B cell (primary cell): ENCODE data around the gene DPH7. TPM values are rescaled to one million over a fixed set of nuclear protein-coding genes. Genes with fewer than 3 reads are reported as not detected.

Experiments
- ATAC-seq: fragments of 200-7000 bp; cut with Tn5 transposase; one replicate; pipeline ENCODE4 v1.10.0; 2021; ENCODE audit warnings: low read depth, mild to moderate bottlenecking, moderate number of reproducible peaks, moderate library complexity
- CTCF ChIA-PET: fragments of 350-600 bp; sonication (Branson Sonifier 250); formaldehyde crosslinking; loops from one replicate; lab custom pipeline; 2021; ENCODE audit warnings: antibody characterized with exemption, inconsistent platforms; lab: Charles Lee
- POLR2A ChIA-PET: fragments of 350-600 bp; sonication (Branson Sonifier 250); formaldehyde crosslinking; loops from one replicate; lab custom pipeline; 2021; ENCODE audit warnings: antibody characterized with exemption; lab: Charles Lee
- DNase-seq: peaks from one replicate; pipeline ENCODE4 v3.0.0; 2013
- H2AFZ ChIP-seq: 2 replicates; pipeline ENCODE4 v1.6.1; 2012; ENCODE audit warnings: mild to moderate bottlenecking, low read depth, low read length; ENCODE audit not compliant: insufficient read depth, poor library complexity, severe bottlenecking
- H3K27ac ChIP-seq, 2 donors: 1 replicate in 1 of 2; 2 replicates in 1 of 2; pipeline ENCODE4 v1.5.1; 2012 to 2013; ENCODE audit warnings: low read length in 2 of 2, mild to moderate bottlenecking in 2 of 2, moderate library complexity in 1 of 2
- H3K27me3 ChIP-seq, 4 experiments: fragments of 200-600 bp in 1 of 4; sonication (generic) in 1 of 4; replicated peaks in 1 of 4; 1 replicate in 2 of 4; 2 replicates in 2 of 4; pipeline versions ENCODE4 v1.6.1 to v1.7.0; 2013 to 2016; ENCODE audit warnings: low read length in 3 of 4, mild to moderate bottlenecking in 2 of 4, mixed read lengths in 1 of 4, moderate library complexity in 1 of 4; ENCODE audit not compliant: insufficient read depth in 4 of 4, control insufficient read depth in 3 of 4; ENCODE audit errors: control extremely low read depth in 1 of 4
- H3K36me3 ChIP-seq, 2 experiments: replicated peaks in 1 of 2; 1 replicate in 1 of 2; 2 replicates in 1 of 2; pipeline versions ENCODE4 v1.6.1 to v1.7.1; 2013; ENCODE audit warnings: low read length in 1 of 2; ENCODE audit not compliant: insufficient read depth in 2 of 2, control insufficient read depth in 1 of 2; ENCODE audit errors: control extremely low read depth in 1 of 2, extremely low read depth in 1 of 2
- H3K4me1 ChIP-seq, 2 donors: fragments of 200-600 bp in 1 of 2; sonication (generic) in 1 of 2; 1 replicate in 1 of 2; 2 replicates in 1 of 2; pipeline versions ENCODE4 v1.5.1 to v1.6.1; 2013 to 2017; ENCODE audit warnings: low read length in 2 of 2; ENCODE audit not compliant: control insufficient read depth in 2 of 2, insufficient read depth in 2 of 2
- H3K4me2 ChIP-seq: replicated peaks from 2 replicates; pipeline ENCODE3; 2012; ENCODE audit warnings: mild to moderate bottlenecking, low read depth, low read length; ENCODE audit not compliant: poor library complexity, severe bottlenecking
- H3K4me3 ChIP-seq, 5 experiments: fragments of 200-600 bp in 1 of 5; sonication (generic) in 1 of 5; 1 replicate in 3 of 5; 2 replicates in 2 of 5; pipeline versions ENCODE4 v1.5.1 to v1.7.0; 2011 to 2016; ENCODE audit warnings: low read length in 4 of 5, mild to moderate bottlenecking in 4 of 5, low read depth in 2 of 5, control low read depth in 1 of 5, moderate library complexity in 1 of 5; ENCODE audit not compliant: insufficient read depth in 1 of 5; ENCODE audit errors: control extremely low read depth in 1 of 5, extremely low read depth in 1 of 5
- H3K79me2 ChIP-seq: fragments of 200-600 bp; sonication (generic); one replicate; pipeline ENCODE4 v1.6.0; 2016; ENCODE audit warnings: low read length; ENCODE audit not compliant: control insufficient read depth, insufficient read depth
- H3K9ac ChIP-seq: fragments of 200-600 bp; sonication (generic); 2 replicates; pipeline ENCODE4 v1.6.1; 2017; ENCODE audit warnings: mild to moderate bottlenecking, low read length, moderate library complexity
- H3K9me3 ChIP-seq, 3 donors: one replicate each; pipeline versions ENCODE4 v1.6.1 to v1.7.1; 2013; ENCODE audit warnings: low read length in 2 of 3; ENCODE audit not compliant: control insufficient read depth in 2 of 3, insufficient read depth in 1 of 3; ENCODE audit errors: control extremely low read depth in 1 of 3
- H4K20me1 ChIP-seq: 2 replicates; pipeline ENCODE4 v1.6.0; 2012; ENCODE audit warnings: mild to moderate bottlenecking, low read length; ENCODE audit not compliant: insufficient read depth, control insufficient read depth, poor library complexity, severe bottlenecking
- H3K27ac Mint-ChIP-seq: one replicate; pipeline ENCODE4 v1.8.0; 2021; ENCODE audit warnings: mixed read lengths
- H3K27me3 Mint-ChIP-seq: one replicate; pipeline ENCODE4 v1.8.0; 2021; ENCODE audit warnings: mixed read lengths
- H3K4me1 Mint-ChIP-seq: one replicate; pipeline ENCODE4 v1.8.0; 2021; ENCODE audit warnings: mixed read lengths
- H3K4me3 Mint-ChIP-seq: one replicate; pipeline ENCODE4 v1.8.0; 2021; ENCODE audit warnings: mixed read lengths
- H3K9me3 Mint-ChIP-seq: one replicate; pipeline ENCODE4 v1.8.0; 2022; ENCODE audit warnings: mixed read lengths; ENCODE audit not compliant: insufficient read depth
- CTCF ChIP-seq: fragments of 200-600 bp; IDR thresholded peaks from one replicate; pipeline ENCODE4 v1.8.0; 2022; ENCODE audit warnings: antibody characterized with exemption, mild to moderate bottlenecking
- EZH2 ChIP-seq: IDR thresholded peaks from 2 replicates; pipeline ENCODE4 v1.6.1; 2012; ENCODE audit warnings: borderline replicate concordance, low read depth, mild to moderate bottlenecking, moderate library complexity, low read length; ENCODE audit not compliant: insufficient read depth, poor library complexity, severe bottlenecking
- WGBS: methylation state at CpG from one replicate; pipeline ENCODE4 v1.1.5; 2013; ENCODE audit warnings: missing lambda C conversion rate; ENCODE audit not compliant: insufficient coverage; 5-methylcytosine and 5-hydroxymethylcytosine counted together
- intact Hi-C: fragments of 100-400 bp; cut with micrococcal nuclease; formaldehyde crosslinking; loops from one replicate; pipeline ENCODE4 v1.10.0; 2022
- polyA plus RNA-seq: library from polyadenylated mRNA; depleted of rRNA; stranded (reverse); fragments of >200 nt; gene quantifications from 2 replicates; pipeline ENCODE4 v1.2.3, GENCODE V29; 2012
- total RNA-seq, 2 donors: library from RNA; stranded (reverse); fragments of 120-200 nt in 1 of 2; gene quantifications; 1 replicate in 1 of 2; 2 replicates in 1 of 2; pipeline versions ENCODE4 v1.2.3 to v1.2.4, GENCODE V29; 2013 to 2022

The DPH7 gene
- total and polyA plus RNA-seq, 2 donors (not counting 1 experiment from before 2014, with no cell fraction given) = 64.7 to 93.8 TPM

- intact Hi-C loops = loop anchor here (5.0 kb wide), 1 partner anchor 384 kb away; the partner anchor contains the start of gene RNF208
- DNase-seq = no peak
- H3K4me3 Mint-ChIP-seq = peak overlapping the region; percentile 86
- peak overlapping the region; percentile 32 for H3K27ac Mint-ChIP-seq
- peaks cover 26% of the 10 kb centered on the region for H3K4me1 Mint-ChIP-seq
- 78% methylated on average over 13 of the region's 13 CpGs for WGBS
- Histone ChIP-seq H3K4me3 (peak overlapping the region; percentile 32 to 74 (median 60)), H4K20me1 (peaks cover 49% of the 10 kb centered on the region), H2AFZ (no peak overlapping the region), H3K4me1 (peaks cover 12 to 29% of the 10 kb centered on the region in 2 donors), H3K9ac (peak overlapping the region; percentile 79), H3K27me3 (no peaks in the 10 kb centered on the region), H3K9me3 (no peaks in the 10 kb centered on the region), H3K4me2 (peak overlapping the region; percentile 96), H3K79me2 (peaks cover 55% of the 10 kb centered on the region), H3K36me3 (peaks cover 0 to 4% of the 10 kb centered on the region in 2 experiments), H3K27ac (no peak overlapping the region)
- ChIA-PET POLR2A (interaction anchor here (1.4 kb wide), 1 partner anchor 12 kb away, joined by 3 read pairs; the partner anchor contains the start of gene EHMT1), CTCF (no interaction called here)
- H3K27me3 Mint-ChIP-seq = no peaks in the 10 kb centered on the region
- ATAC-seq = no peak
- H3K9me3 Mint-ChIP-seq = no peaks in the 10 kb centered on the region
- TF ChIP-seq CTCF (no peak), EZH2 (no peak)
Observed at GRCh38 chr9:137606734-137607138, 28.0 kb upstream of the DPH7 start.

GRCh38 chr9:137606005-137606621 is 27.4 kb upstream of the DPH7 start:
- peaks cover 21% of the 10 kb centered on the region for H3K4me1 Mint-ChIP-seq
- peak overlapping the region; percentile 65 for H3K27ac Mint-ChIP-seq
- H4K20me1 ChIP-seq = peaks cover 44% of the 10 kb centered on the region
- no peaks in the 10 kb centered on the region for H3K27me3 Mint-ChIP-seq
- H3K4me3 ChIP-seq = peak overlapping the region; percentile 32 to 74 (median 60)
- no peak for TF ChIP-seq EZH2
- TF ChIP-seq CTCF = no peak
- no peaks in the 10 kb centered on the region for H3K9me3 ChIP-seq
- ChIA-PET POLR2A (no interaction called here), CTCF (no interaction called here)
- H3K4me3 Mint-ChIP-seq = peak overlapping the region; percentile 86
- peak overlapping the region; percentile 96 for H3K4me2 ChIP-seq
- peaks cover 0 to 4% of the 10 kb centered on the region in 2 experiments for H3K36me3 ChIP-seq
- peak overlapping the region; percentile 79 for H3K9ac ChIP-seq
- peaks cover 48% of the 10 kb centered on the region for H3K79me2 ChIP-seq
- H3K9me3 Mint-ChIP-seq = no peaks in the 10 kb centered on the region
- no peaks in the 10 kb centered on the region for H3K27me3 ChIP-seq
- ATAC-seq = no peak
- intact Hi-C loops = loop anchor here (5.0 kb wide), 1 partner anchor 384 kb away; the partner anchor contains the start of gene RNF208
- DNase-seq = no peak
- H2AFZ ChIP-seq = peak overlapping the region; percentile 76
- peak overlapping the region in 1 of 2 donors; percentile 61 for H3K27ac ChIP-seq
- peaks cover 12 to 25% of the 10 kb centered on the region in 2 donors for H3K4me1 ChIP-seq
- WGBS = 5% methylated on average over 57 of the region's 57 CpGs
